ENCODE results near the gene SRSF3.
"Not testable (repeated sequence)": the region's sequence is repeated elsewhere in the genome, so short reads cannot be mapped to it uniquely, and the experiment has no call there.

Gene SRSF3

DNA sequence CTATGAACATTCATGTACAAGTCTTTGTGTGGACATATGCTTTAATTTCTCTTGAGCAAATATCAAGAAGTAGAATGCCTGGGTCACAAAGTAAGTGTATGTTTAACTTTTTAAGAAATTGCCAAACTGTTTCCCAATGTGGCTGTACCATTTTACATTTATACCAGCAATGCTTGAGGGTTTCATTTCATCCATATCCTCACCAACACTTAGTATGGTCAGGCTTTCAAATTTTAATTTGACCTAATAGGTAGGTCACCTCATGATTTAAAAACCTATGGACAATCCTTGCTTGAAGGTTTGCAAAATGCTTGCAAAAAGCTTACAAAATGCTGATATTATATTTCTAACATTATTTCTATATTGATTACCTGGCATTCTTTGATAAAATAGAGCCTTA lies 19.5 kb upstream of the SRSF3 start:
- DNase-seq (ENCODE audit: extremely low read depth in 1 of 2, low read depth in 1 of 2): no peak

DNA sequence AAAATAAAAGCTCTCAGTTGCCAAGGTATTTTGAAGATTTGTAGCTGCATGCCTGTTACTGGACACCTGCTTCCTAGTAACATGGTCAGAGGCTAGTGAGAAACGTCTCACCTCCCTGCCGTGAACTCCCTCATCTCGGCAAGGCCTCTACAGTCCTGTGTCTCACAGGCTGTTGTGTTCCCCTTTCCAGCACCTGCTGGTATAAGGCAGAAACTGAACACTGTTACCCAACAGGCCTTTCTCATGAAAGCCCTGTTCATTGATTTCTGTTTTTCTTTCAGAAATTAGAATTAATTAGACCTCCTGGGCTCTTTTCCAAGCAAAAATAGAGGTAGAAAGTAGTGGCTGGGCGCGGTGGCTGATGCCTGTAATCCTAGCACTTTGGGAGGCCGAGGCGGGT lies 17.6 kb upstream of the SRSF3 start:
- DNase-seq (ENCODE audit: extremely low read depth in 1 of 2, low read depth in 1 of 2): no peak

DNA sequence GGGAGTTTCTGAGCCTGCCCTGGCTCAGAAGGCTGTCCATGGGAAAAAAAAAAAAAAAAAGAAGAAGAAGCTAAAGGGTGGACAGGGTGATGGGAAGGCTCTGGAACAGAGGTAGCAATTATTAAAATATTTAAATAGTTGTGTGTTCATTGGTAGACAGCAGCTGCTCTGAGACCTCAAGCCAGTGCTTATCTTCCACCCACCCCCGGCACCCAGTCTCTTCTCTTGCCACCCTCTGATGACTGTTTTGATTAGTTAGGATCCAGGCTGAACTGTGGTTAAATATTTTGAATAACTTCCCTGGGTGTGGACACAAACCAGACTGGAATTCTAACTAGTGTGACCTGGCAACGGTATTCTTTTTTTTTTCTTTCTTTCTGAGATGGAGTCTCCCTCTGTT lies 16.9 kb upstream of the SRSF3 start:
- no peak for DNase-seq (ENCODE audit: extremely low read depth in 1 of 2, low read depth in 1 of 2)

DNA sequence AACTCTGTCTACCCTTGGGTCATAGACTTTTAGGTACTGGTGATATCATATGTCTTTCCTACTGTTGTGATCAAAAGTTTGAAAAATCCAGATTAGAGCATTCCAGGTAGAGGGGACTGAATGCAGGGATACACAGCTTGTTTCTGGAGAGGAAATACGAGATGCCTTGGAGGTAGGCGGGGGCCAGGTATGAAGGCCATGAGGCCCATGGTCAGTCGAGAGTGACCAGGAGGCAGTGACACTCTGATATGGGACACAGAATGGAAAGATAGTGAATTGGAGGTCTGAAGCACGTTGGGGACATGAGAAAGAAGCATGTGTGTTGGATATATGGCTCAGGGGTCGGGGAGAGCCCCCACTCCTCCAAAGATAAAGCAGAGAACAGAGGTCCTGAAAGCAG lies 16.1 kb upstream of the SRSF3 start:
- DNase-seq (ENCODE audit: extremely low read depth in 1 of 2, low read depth in 1 of 2): no peak

DNA sequence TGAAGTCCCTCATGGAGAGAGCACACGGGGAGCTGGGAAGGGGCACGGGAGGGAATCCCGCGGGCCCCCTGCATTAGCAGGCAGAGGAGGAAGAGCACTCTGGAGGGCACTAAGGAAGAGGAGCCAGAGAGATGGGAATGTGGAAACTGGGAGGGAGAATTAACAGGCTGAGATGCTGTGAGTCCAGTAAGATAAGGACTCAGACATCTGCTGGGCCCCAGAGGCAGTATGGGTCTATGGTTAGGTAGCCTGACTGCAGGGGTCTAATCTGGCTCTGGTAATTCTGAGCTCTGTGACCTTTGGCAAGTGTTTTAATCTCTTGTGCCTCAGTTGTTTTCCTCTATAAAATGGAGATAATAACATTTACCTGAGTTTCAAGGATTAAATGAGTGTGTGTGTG lies 15.7 kb upstream of the SRSF3 start:
- no peak for DNase-seq (ENCODE audit: extremely low read depth in 1 of 2, low read depth in 1 of 2)

DNA sequence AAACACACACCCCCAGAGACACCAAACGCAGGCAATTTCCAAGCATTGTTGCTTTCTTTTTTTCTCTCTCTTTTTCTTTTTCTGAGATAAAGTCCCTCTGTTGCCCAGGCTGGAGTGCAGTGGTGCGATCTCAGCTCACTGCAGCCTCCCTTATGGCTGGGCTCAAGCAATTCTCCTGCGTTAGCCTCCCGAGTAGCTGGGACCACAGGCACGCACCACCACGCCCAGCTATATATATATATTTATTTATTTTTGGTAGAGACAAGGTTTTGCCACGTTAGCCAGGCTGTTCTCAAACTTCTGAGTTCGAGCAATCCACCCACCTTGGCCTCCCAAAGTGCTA lies 14.0 kb upstream of the SRSF3 start:
- DNase-seq (ENCODE audit: extremely low read depth in 1 of 2, low read depth in 1 of 2): no peak

DNA sequence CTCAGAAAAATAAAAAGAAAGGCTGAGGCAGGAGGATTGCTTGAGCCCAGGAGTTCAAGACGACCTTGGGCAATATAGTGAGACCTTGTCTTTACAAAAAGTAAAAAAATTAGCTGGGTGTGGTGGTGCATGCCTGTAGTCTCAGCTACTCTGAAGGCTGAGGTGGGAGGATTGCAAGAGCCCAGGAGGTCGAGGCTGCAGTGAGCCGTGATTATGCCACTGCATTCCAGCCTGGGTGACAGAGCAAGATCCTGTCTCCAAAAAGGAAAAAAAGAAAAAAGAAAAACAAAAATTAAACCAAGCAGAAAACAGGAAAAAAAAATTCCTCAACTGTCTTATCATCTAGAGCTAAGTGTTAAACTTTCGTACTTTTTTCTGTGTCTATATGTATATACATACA lies 12.4 kb upstream of the SRSF3 start:
- no peak for DNase-seq (ENCODE audit: extremely low read depth in 1 of 2, low read depth in 1 of 2)

DNA sequence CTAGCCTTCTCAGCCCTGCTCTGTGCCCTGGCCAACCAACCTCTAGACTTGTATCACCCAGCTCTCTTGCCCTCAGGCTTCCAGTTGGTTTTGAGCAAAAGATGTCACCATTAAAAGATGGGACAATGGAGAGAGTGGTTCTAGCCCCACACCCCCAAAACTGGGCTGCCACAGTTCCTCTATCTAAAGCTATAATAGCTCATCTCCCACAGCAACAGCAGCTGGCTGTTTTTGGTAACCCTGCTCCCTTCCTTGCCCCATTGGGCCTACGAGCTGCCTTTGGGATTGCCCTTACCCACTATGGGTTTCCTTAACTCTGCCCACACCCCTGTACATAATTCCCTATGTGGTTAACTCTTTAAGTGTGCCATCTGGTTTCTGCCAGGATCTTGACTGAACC lies 7.6 kb upstream of the SRSF3 start:
- DNase-seq (ENCODE audit: extremely low read depth in 1 of 2, low read depth in 1 of 2): no peak

DNA sequence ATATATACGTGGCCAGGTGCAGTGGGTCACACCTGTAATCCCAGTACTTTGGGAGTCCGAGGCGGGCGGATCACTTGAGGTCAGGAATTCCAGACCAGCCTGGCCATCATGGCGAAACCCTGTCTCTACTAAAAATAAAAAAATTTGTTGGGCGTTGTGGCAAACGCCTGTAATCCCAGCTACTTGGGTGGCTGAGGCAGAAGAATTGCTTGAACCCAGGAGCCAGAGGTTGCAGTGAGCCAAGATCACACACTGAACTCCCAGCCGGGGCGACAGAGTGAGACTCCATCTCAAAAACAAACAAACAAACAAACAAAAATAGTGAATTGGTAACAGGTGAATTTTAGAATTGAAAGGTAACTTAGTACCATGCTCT lies 5.1 kb upstream of the SRSF3 start:
- not testable (repeated sequence) for DNase-seq (ENCODE audit: extremely low read depth in 1 of 2, low read depth in 1 of 2)

DNA sequence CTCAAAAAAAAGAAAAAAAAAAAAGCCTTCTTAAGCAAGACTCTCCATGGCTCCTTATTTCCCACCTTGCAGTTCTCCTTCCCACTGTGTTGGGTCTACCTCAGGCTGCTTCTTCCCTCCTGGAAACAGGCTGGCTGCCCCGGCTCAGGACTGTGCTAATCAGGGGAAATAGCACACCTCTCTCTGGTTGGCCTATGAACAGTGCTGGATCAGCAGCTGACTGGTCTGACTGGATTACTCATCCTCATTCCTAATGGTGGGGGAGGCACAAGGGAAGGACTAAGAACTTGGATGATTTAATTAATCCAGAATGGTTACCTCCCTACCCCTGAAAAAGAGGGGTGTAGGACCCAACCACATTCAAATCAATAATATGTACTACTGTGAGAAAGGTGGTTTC lies 3.9 kb upstream of the SRSF3 start:
- no peak for DNase-seq (ENCODE audit: extremely low read depth in 1 of 2, low read depth in 1 of 2)

DNA sequence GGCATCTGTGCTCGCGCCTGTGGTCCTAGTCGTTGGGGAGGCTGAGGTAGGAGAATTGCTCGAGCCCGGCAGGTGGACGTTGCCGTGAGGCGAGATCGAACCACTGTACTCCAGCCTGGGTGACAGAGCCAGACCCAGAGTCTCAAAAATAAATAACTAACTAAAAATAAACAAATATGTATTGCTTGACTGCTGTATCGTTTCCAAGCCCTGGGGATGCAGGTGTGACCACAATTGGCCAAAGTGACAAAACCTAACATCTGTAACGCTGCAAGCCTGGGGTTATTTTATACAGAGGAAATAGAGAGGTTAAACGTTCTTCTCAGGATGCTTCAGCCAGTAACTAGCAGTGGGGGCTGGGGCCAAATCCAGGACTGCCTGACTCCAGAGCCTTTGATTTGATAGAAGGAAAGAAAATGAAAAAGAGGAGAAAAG lies 1.9 kb upstream of the SRSF3 start:
- DNase-seq (ENCODE audit: extremely low read depth in 1 of 2, low read depth in 1 of 2): no peak

DNA sequence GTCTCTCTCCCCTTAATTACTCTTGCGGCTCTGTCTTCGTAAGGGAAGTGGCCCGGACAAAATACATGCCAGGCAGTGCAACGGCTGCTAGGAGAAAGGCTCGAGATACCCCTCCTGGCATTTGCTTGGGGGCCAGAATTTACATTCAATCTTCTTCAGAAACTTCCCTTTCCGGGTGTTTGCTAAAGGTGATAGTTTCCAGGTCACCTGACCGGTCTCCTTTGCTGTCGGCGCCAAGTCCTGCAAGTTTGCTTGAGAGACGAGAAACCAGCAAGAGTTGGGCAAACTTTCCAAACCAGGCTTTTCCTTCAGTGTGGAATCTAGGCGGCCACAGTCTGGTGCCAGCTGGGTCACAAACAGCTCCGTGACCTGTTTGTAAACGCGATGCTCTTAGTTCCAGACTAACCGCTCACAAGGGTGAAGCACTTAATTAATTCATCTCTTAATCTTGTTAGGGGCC lies 563 bp upstream of the SRSF3 start:
- no peak for DNase-seq (ENCODE audit: extremely low read depth in 1 of 2, low read depth in 1 of 2)

DNA sequence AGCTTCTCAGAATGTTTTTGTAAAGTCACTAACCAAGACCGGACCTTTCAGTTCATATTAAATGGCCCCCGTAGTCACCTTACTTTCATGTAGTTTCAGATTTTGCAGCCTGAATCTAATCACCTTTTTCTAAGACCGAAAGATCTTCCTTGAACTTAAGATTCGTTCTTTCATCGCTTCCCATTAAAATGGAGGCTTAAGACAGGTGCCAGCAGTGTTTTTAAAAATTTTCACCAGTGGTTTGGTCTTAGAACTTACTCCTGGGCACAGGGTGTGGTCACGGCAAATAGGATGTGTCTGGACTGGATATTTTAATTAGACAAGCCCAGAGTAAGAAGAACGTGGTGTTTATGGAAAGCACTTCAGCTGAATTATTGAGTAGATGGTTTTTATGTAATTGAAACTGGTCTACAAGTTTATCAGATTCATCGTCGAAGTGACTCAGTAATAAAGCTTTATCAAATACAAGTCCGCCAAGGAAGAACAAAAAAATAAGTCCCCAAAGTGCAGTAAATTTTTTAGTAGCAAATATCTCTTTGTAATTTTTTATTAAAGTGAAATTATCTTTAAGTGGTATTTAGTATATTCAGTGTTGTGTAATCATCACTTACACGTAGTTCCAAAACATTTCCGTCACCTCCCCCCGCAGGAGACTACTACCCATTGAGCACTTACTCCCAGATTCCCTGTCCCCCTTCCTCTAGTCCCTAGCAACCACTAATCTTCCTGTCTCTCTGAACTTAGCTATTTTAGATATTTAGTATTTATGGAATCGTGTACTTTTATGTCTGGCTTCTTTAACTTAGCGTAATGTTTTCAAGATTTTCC lies 868 bp downstream of the SRSF3 start:
- DNase-seq (ENCODE audit: extremely low read depth in 1 of 2, low read depth in 1 of 2): no peak

DNA sequence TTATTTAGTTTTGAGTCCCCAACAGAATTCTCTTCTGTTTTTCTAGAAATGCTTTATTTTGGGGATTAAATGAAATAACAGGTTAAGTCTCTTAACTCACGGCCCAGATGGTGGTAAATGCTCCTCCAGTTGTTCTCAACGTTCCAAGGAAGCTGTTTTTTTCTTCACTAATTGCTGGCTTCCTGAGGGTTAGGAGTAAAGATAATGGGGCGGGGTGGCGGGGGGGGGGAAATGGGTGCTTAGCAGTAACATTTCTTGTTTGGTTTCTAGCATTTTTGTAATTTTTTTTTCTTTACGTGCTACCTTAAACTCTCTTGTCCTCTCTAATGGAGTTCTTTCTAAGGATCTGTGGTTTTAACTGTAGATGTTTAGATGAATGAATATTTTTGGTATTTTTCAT lies 2.2 kb downstream of the SRSF3 start:
- no peak for DNase-seq (ENCODE audit: extremely low read depth in 1 of 2, low read depth in 1 of 2)

DNA sequence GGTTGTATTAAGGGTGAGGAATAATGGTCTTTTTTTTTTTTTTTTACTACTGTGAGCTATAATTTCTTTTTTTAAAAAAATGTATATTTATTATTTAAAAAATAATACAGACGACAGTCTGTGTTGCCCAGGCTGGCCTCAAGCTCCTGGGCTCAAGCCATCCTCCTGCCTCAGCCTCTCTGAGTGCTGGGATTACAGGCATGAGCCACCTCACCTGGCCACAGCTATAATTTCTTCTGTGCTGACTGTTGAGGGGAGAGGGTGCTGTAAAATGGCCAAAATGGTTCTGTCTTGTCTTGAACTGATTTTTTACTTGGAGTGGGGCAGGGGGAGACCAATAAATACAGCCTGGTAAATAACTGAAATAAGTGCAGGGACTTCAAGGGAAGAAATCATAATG lies 3.6 kb downstream of the SRSF3 start:
- no peak for DNase-seq (ENCODE audit: extremely low read depth in 1 of 2, low read depth in 1 of 2)

DNA sequence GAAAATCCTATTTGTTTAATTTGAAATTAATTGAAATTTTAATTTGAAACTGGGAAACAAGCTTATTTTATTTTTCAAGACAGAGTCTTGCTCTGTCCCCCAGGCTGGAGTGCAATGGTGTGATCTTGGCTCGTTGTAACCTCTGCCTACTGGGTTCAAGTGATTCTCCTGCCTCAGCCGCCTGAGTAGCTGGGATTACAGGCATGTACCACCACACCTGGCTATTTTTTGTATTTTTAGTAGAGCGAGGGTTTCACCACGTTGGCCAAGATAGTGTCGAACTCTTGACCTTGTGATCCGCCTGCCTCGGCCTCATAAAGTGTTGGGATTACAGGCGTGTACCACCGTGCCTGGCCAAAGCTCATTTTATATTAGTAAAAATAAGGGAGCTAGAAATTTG lies 4.2 kb downstream of the SRSF3 start:
- DNase-seq (ENCODE audit: extremely low read depth in 1 of 2, low read depth in 1 of 2): no peak

DNA sequence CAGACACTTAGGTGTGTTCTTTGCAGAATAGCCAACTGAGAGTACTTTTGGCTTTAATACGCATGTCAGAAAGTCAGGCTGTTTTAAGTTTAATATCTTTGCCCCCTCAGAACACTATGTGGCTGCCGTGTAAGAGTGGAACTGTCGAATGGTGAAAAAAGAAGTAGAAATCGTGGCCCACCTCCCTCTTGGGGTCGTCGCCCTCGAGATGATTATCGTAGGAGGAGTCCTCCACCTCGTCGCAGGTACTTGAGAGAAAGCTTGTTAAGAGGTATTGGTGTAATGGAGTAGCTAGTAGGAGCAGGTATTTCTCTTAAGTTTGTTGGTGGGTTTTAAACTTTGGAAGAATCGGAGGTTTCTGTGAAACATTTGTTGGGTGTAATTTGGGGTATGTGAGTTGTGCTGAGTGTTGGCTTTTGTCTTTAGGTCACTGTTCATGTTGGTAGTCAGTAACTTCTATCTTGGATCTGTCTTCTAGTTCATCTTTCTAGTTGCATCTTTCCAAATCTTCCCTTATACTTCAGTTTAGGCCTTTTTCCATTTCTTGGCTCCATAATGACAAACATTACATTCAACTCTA lies 4.7 kb downstream of the SRSF3 start:
- no peak for DNase-seq (ENCODE audit: extremely low read depth in 1 of 2, low read depth in 1 of 2)

DNA sequence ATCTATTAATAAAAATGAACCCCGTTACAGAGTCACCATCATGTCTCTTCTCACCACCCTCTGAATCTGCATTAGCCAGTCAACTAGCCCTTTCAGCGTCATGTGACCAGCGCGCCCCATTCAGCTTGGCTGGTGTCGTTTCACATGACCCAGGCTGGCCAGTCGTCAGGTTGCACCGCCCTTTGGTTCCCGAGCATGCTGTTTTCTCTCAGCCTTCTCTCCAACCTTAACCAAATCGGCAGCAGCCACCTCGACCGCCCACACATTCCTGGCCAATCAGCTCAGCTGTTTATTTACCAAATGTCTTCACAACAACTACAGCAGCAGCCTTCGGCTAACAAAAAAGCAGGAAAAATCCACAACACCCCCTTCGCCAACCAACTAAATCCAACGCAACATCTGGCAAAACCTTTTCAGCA lies 5.6 kb downstream of the SRSF3 start:
- DNase-seq (ENCODE audit: extremely low read depth in 1 of 2, low read depth in 1 of 2): peak; percentile 43 to 61

DNA sequence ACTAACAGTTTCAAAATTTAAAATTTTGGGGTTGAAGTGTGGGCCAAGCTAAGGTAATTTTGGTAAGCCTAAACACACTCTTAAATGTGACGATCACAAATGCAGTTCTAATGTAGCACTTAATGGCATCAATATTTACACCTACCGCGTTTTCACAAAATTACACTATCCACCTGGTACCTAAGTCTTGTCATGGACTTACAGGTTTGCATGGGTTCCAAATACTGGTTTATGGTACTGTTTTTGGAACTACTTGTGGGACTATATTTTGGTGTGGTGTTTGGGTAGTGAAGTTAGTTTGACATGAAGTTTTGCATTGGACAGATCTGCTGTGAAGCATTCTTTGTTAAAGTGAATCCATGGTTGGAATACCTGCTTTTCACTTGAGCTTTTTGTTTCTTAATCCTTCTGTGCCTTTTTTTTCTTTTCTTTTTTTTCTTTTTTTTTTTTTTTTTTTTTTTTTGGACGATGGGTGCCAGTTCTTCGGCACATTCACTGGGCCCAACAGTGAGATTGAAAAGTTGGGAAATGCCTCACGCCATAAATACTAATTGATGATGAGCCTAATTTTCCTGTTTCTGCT lies 6.5 kb downstream of the SRSF3 start:
- DNase-seq (ENCODE audit: extremely low read depth in 1 of 2, low read depth in 1 of 2): no peak

DNA sequence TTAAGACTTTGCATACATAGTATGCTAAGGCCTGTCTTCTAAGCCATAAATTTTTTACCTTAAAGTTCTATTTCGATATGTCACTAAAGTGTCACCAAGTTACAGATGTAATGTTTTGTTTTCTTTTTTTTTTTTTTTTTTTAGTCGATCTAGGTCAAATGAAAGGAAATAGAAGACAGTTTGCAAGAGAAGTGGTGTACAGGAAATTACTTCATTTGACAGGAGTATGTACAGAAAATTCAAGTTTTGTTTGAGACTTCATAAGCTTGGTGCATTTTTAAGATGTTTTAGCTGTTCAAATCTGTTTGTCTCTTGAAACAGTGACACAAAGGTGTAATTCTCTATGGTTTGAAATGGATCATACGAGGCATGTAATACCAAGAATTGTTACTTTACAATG lies 7.7 kb downstream of the SRSF3 start:
- not testable (repeated sequence) for DNase-seq (ENCODE audit: extremely low read depth in 1 of 2, low read depth in 1 of 2)

DNA sequence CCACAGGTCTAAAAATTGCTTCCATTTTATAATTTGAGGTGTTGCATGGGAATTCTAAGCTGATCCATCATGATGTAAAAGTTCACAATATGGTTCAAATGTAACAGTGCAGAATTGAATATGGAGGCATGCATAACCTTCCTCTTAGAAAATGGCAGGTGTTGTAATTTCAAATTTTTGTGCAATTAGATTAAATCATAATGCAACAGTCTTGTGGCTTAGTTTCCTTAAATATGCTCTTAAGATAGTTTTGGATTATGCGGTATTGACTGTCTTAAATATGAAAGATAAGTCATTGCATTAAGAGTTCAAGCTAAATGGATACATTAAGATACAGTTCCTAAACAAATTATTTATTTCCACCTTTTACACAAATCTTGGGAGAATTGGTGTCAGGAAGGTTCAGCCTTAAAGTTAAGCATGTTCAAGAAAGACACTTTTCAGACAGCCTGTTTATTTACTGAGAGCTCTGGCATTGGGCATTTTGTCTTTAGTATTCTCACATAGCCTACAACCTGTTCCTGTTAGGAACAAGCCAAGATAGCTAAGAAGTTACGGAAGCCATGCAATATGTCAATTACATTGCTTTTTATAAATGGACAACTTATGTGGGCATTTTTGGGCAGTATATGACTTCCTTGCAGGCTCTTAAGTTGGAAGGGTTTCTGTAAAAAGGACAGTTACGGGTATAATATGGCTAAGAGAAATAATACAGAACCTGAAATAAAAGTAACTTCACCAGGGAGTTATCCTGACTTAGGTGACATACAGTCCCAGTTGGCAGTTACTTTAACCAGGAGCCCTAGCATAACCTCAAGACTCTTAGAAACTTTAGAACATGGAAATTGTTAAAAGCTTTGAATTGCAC lies 9.3 kb downstream of the SRSF3 start:
- no peak for DNase-seq (ENCODE audit: extremely low read depth in 1 of 2, low read depth in 1 of 2)
